HG03103 (cell line): ENCODE results near the gene BANF2.
"Not testable (repeated sequence)": the region's sequence is repeated elsewhere in the genome, so short reads cannot be mapped to it uniquely, and the experiment has no call there.

Source experiments
- ATAC-seq: cut with Tn5 transposase; IDR thresholded peaks from one replicate; pipeline ENCODE4 v1.9.1; 2021; ENCODE audit warnings: low read depth; ENCODE audit not compliant: unreplicated experiment

The BANF2 gene

DNA sequence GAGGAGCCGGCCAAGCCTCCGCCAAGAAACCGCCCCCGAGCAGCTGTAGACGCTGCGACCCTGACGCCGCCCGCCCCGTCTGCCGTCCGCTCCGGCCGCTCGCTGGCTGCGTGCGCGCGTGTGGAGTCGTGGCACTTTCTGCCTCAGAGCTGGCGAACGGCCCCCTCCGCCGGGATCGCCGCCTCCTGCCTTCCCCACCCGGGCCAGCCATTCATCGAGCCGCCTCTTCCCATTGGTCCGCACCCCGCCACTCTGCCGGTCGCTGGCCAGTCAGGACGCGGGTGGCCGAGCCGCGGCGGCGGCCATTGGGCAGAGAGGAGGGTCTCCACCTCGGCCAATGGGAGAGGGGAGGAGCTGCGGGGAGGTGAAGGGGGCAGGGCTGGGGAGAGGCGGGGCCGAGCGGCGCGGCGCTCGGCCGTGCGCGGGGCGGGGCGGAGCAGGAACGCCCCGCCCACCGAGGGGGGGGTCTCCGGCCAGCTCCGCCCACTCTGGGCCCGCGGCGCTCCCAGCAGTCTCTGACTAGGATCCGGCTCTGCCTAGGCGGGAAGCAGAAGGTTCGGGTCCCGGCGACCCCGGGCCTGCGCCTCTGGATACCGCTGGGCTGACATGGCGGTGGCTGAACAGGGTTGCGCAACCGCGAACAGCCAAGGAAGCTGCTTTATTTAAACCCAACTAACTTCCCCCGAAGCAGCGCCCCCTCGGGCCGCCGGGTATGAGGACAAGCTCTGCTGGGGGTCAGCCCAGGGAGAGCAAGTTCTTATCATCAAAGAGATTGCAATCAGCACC is 17.5 kb upstream of the BANF2 start, which contains the start of gene RRBP1:
TSS of gene RRBP1 (minus strand) at position 140 of the 786 bp plus-strand sequence. CDS start 21,735 bp downstream, outside the sequence.
- ATAC-seq, result peak; percentile 85

DNA sequence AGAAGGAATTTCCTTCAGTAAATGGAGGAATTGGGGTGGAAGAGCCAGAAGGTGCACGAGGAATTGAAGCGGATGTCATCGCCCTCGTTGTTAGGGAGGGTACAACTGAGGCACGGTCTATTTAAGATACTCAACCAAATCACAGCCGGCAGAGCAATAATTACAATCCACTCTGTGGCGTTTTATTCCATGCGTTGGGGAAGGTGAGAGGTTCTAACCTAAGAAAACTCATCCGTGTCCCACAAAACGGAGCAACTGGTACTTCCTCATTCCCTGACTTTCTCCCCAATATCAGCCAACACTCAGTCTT is 16.9 kb upstream of the BANF2 start:
- ATAC-seq, result no peak

DNA sequence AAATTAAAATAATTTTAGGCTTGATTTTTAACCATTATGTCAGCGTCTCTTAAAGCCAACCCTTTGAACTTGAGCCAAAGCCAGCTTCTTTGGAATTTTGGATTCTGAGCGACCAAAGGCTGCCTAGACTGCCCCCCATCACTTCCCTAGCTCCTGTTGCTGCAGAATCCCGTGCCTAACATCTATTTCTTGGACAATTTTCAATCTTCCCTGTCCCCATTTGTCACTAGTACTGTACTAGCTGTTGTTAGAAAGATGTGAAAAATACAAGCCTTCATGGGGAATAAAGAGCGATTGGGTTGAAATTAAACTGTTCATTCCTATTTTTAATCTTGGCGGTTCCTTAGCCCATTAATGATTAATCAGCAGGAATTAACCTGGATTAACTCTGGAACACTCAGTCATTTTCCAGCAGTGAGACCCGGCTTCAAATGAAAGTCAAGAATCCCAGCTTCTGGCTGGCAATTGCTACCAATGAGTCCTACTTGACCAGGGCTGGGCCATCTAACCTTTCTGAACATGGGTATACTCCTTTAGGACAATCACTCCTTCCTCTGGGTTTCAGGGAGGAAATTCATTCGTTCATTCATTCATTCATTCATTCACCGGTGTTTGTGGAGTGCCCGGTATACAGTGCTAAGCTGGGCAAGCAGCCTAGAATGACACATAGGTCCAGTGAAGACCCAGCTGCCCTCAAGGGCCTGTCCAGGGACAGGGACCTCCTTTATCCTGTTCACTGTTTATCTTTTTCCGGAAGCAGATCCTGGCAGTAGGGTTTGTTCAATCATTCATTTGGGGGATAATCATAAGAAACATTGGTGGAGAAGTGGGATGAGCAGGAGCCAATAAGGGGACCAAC is 16.3 kb upstream of the BANF2 start:
- no peak for ATAC-seq

DNA sequence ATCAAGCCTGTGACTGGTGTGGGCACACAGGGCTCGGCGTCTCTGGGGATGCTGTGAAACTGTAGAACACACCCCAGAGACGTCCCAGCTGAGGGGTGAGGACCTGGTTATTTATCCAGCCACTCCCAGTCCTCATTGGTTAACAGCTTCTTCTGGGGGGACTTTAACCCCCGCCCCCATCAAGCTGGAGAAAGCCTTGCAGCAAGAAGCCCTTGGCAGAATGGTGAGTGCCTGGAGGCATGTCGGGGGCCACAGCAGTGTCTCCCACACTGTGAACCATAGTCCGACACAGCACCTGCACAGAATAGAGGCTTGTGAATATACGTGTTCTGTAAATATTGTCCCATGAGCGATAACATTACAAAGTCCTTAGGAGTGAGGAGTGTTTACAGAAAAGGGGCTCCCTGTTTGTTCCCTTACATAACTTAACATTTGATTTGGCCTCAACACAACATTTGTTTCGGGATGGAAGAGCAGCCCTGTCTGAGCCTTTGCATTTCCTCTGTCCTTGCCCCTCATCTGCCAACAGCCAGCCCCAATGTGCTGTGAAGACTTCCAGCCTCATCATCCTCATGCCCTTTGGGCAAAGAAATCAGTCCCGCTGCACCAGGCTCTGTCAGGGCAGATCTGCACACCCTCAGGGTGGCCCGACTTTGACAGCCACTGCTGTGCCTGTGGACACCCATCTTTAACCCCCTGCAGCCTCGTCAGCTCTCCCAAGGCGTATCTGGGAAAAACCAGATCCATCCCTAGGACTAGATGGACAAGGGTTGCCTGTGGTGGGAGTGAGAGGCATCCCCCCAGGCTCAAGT is 15.5 kb upstream of the BANF2 start:
- no peak for ATAC-seq

DNA sequence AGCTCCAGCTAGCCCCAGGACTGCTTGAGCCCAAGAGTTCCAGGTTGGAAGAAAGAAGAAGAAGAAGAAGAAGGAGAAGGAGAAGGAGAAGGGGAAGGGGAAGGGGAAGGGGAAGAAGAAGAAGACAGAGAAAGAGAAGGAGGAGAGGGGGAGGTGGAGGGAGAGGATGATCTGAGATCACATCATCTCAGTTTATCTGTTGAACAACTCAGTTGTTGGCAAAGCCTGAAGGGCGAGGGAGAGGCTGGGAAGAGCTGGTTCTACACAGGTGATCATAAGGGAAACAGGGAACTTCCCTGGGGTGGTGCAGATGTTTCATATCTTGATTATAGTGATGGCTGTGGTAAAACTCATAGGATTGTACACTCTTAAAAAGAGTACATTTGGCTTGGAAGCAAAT is 14.6 kb upstream of the BANF2 start:
- no peak for ATAC-seq

DNA sequence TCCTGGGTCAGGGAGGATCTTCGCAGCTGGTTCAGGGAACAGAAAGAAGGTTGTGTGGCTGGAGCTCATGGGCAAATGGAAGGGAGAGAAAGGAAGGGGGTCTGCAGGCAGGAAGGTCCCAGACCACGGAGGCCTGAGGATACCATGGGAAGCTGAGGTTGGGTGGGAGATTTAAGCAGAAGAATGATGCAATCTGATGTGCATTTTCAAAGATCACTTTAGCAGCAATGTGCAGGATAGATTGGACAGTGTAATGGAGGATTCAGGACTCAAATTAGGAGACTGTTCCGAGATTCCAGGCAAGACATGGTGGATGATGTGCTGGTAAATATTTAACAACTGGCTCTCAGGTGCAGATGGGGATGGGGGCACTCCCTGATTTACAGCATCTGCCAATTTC is 12.0 kb upstream of the BANF2 start:
- no peak for ATAC-seq

DNA sequence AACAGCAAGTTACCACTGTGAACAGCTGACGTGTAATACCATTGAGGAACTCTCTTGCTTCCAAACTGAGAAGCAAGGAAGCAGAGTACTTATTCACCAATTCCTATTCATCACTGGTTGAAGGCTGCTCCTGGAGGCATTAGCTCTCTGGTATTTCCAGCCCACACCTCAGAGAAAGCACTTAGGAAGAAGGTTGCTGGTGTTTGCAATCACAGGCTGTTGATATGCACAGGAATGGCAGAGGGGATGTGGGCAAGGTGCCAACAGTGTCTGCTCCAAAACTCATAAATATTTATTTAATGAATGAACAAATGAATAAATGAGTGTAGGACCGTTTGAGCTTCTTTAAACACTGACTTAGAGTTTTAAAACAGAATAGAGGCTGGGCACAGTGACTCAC is 10.8 kb upstream of the BANF2 start:
- ATAC-seq, result no peak

DNA sequence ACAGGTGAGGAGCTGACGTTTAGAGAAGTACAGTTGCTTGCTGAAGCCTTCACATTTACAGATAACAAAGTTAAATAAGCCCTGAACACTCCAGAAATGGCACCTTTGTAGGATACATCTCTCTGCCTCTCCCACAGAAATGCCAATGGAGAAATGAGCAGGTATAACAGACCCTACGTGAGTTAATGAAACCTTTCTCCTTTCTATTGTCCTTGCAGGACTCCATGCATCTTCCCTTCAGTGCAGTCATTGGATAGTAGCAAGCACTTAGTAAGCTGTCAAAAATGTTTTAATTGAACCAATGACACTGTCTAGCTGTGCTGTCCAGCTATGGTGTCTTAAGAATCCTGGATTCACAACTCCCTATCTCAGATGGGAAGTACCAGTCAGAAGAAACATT is 9.6 kb upstream of the BANF2 start:
- no peak for ATAC-seq

DNA sequence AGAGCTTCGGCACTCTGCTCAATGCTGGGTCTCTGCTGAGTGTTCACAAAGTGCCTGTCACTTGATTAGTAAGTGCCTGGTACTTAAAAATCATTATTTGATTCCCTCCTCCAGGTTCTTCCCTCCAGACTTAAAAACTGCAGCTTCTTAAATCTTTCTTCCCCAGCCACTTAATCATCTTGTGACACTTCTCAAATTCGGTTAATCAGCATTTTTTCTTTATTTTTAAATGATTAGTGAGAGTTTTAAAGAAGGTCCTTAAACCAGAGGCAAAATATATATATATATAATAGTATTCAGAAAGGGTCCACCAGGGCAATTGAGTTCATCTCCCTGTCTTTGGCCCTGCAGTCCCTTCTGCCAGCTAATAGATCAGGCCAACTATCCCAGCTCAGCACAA is 8.0 kb upstream of the BANF2 start:
- ATAC-seq, result no peak

DNA sequence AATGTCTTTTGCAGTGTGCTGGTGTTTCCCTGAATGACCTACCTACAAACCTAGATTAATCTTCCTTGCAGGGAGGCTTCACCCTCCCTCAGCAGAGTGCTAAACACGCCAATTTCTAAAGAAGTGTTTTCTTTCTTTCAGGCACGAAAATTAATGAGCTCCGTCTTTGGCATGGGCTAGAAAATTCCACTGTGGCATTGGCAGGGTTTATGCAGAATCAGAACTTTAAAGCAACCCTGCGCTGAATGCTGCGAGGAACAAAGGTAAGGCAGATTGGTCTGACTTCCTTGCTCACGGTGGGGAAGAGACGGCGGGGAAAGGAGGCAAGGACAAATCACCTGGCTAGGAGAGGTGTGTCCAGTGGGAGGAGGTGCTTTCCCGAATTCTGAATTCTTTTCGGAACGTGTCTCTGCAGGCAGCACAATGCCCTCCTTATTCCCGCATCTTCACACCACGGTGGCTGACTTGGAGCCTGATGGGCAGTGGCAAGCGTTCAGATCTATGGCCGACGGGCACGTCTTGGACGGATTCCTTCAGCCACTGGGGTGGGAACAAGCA is 6.2 kb upstream of the BANF2 start:
- no peak for ATAC-seq

DNA sequence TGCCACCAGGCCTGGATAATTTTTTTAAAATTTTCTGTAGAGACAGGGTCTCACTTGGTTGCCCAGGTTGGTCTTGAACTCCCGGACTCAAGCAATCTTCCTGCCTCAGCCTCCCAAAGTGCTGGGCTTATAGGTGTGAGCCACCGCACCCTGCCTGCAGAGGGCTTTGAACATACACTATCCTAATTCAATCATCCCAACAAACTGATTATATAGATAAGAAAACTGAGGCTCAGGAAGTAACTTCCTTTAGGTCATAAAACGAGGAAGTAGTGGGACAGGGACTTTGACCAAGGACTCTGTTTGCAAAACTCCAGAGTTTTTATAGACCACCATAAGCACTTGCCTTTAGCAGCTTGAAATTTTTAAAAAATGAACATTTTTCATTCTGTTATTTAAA is 5.0 kb upstream of the BANF2 start:
- no peak for ATAC-seq

DNA sequence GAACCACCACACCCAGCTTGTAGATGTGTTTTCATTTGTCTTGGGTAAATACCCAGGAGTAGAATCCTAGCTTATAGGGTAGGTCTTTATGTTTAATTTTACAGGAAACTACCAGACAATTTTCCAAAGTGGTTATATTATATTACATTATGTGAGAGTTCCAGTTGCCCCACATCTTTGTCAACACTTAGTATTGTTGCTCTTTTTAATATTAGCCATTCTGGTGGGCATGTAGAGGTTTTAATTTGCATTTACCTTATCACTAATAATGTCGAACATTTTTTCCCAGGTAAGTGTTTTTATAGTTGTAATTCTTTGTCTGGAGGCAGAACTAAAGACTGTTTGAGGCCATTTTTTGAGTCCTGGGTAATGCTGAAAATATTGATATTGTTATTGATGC is 3.5 kb upstream of the BANF2 start:
- no peak for ATAC-seq

DNA sequence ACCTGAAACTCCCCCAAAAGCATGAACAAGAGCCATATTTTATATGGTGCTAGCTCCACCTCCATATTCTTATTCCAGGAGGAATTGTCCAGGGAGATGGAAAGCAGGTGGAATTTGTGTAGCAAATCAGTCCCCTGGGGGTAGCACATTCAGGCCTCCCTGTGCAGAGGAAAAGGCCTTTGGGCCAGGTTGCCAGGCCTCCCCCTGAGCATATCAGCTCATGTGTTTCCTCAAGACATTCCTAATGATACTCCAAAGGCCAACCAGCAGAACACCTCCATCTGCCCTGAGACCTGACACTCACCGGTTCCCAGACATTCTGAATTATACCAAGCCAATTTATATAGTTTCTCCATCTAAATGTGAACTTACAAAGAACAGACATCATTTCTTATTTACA is 2.6 kb upstream of the BANF2 start:
- ATAC-seq, result no peak

DNA sequence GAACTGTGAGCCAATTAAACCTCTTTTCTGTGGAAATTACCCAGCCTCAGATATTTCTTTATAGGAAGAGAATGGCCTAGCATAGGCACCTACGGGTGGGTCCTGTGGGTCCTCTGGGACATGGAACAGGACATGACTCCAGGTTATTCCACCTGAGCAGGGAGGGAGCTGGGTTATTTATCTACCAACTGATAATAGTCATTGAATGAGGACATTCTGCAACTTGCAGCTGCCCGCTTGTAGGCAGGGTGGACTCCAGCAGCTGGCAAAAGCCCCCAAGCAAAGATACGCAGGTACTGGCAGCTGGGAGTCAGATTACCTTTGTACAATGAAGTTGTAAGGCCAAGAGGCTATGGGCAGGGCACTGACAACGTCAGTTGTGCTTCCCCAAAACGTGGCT is 1.4 kb upstream of the BANF2 start:
- no peak for ATAC-seq

DNA sequence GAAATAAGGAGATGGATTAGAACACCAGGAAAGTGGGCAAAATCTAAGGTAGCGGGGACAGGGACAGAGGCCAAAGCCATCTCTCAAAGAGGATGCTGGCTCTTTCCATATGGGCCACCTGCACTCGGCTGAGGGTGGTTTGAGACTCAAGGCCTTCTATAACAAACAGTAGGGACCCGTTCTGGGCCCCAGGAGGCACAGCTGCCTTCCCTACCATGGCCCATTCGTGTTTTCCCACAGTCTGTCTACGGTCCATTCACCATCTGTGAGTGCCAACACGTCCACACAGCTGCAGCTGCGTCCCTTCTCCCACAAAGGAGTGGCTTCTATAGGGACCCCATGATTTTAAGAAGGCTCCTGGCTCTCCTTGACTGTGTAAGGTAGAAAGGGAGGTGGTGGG is 871 bp downstream of the BANF2 start:
- no peak for ATAC-seq

DNA sequence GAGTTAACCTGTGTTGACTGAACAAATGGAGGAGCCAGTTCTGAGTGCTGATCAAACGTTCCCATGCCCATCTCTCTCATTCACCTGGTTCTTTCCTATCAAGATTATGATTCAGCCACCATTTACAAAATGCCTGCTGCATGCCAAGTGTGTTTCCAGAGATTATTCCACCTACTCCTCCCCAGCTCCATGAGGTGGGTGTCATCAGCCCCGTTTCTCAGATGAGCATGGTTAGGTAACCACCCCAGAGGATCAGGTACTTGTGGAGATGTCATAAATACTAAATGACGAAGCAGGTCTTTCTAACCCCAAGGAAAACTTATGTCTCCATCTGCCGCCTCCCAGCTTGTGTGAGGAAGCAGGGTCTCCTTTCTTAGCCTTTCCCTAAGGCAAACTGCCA is 2.1 kb downstream of the BANF2 start:
- ATAC-seq, result no peak

DNA sequence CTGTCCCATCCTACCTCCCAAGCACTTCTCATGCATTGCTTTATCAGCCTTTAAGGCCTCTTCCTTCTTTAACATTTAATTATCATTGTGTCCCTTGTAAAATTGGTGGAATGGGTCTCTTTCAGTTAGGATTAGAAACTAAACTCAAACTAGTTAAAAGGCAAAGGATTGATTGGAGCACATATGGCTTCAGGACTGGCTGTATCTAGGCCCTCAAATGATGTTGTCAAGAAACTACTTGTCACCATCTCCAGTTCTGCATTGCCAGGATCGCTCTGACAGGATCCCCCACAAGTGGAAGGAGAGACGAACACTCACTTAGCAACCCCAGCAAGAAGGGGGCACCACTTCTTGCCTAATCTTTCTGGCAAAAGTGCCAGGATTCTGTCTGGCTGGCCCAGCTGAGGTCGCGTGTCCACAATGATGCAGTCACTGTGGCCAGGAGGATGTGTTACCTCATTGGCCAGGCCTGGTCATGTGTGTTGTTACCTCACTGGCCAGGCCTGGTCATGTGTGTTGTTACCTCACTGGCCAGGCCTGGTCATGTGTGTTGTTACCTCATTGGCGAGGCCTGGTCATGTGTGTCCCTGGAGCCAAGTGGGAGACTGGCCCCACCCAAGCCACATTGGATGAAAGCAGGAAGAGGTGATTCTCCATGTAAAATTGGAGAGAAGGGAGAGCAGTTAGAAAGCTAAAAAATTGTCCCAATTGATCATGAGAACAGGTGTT is 5.0 kb downstream of the BANF2 start:
- no peak for ATAC-seq

DNA sequence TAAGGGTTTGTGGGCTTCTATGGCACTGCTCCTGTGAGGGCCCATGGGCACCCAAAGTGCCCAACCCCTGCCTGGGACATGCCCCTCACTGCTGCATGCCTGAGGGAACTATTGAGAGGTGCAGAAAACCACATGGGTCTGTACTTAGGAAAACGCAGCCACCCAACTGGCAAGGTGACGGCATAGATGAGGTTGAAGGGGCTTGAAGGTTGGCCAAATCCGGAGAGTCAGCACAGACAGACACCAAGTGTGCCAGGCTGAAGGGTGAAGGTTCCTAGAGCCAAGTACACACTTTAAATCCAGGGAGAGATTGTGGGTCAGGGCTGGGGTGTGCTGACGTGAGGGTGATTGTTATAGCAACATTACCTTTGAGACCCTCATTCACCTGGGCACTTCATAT is 6.2 kb downstream of the BANF2 start:
- no peak for ATAC-seq

DNA sequence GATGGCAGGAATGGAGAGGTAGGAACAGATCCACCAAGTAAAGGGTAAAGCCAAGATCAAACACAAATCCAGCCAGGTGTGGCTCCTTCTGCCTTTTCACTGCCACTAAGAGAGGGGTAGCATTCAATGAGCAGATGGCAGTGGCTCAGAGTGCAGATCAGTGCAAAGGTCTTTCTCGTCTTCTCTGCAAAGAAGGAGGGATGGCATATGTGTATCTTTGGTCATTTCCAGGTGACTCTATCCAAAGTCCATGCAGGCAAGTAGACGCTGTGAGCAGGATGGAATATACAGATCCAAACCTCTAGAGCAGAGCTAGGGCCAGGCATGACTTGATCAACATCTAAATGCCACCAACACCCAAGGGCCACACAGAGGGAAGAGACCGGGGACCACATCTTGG is 6.9 kb downstream of the BANF2 start:
- no peak for ATAC-seq

DNA sequence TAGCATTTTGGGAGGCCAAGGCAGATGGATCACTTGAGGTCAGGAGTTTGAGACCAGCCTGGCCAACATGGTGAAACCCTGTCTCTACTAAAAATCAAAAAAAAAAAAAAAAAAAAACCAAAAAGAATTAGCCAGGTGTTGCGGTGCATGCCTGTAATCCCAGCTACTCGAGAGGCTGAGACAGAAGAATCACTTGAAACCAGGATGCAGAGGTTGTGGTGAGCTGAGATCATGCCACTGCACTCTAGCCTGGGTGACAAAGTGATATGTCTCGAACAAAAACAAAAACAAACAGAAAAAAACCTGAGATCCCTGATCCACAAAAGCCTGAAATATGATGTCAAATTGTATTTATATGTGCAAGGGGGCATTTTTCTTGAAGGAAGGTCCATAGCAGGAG is 8.2 kb downstream of the BANF2 start:
- ATAC-seq, result not testable (repeated sequence)
